ENCODE data around the gene IMMP1L.

IMMP1L gene

GRCh38 chr11:31424652-31425051 lies 84.8 kb downstream of the IMMP1L start:
- H3K9me3 ChIP-seq, result no peaks in the 10 kb centered on the region

GRCh38 chr11:31422703-31423102 lies 86.7 kb downstream of the IMMP1L start:
- H3K27me3 ChIP-seq, result no peaks in the 10 kb centered on the region
- peaks cover 0 to 6% (median 0%) of the 10 kb centered on the region in 3 donors for H3K36me3 ChIP-seq
- H3K4me1 ChIP-seq, result no peaks in the 10 kb centered on the region
- no peak overlapping the region for H3K4me3 ChIP-seq
- no peak overlapping the region for H3K27ac ChIP-seq
- DNase-seq, result no peak
- TF ChIP-seq CTCF (IDR thresholded peaks at IDR 0.05), result no peak
- intact Hi-C loops (cut with DNase I; ENCODE audit: low total_unique reads), result no loop called here
- H3K9me3 ChIP-seq, result no peaks in the 10 kb centered on the region

More at GRCh38 chr11:31424652-31425051, 84.8 kb downstream of the IMMP1L start:
- Histone ChIP-seq H3K36me3 (peaks cover 0 to 20% (median 3%) of the 10 kb centered on the region in 3 donors), H3K27ac (no peak overlapping the region), H3K4me1 (no peaks in the 10 kb centered on the region), H3K27me3 (no peaks in the 10 kb centered on the region), H3K4me3 (no peak overlapping the region)
- intact Hi-C loops (cut with DNase I; ENCODE audit: low total_unique reads), result no loop called here
- DNase-seq, result no peak
- TF ChIP-seq CTCF (IDR thresholded peaks at IDR 0.05), result no peak

GRCh38 chr11:31421820-31422219 lies 87.6 kb downstream of the IMMP1L start:
- no peak for DNase-seq
- no peaks in the 10 kb centered on the region for H3K9me3 ChIP-seq
- intact Hi-C loops (cut with DNase I; ENCODE audit: low total_unique reads), result no loop called here
- no peaks in the 10 kb centered on the region for H3K36me3 ChIP-seq
- H3K27me3 ChIP-seq, result no peaks in the 10 kb centered on the region
- H3K4me3 ChIP-seq, result no peak overlapping the region
- TF ChIP-seq CTCF (IDR thresholded peaks at IDR 0.05), result no peak
- H3K27ac ChIP-seq, result no peak overlapping the region
- no peaks in the 10 kb centered on the region for H3K4me1 ChIP-seq

- Histone ChIP-seq H3K27ac (no peak overlapping the region), H3K4me3 (no peak overlapping the region), H3K9me3 (no peaks in the 10 kb centered on the region), H3K36me3 (no peaks in the 10 kb centered on the region), H3K27me3 (no peaks in the 10 kb centered on the region), H3K4me1 (no peaks in the 10 kb centered on the region)
- intact Hi-C loops (cut with DNase I; ENCODE audit: low total_unique reads), result no loop called here
- no peak for TF ChIP-seq CTCF (IDR thresholded peaks at IDR 0.05)
- no peak for DNase-seq
Observed at GRCh38 chr11:31419669-31420068, 89.8 kb downstream of the IMMP1L start.

- DNase-seq, result no peak
- TF ChIP-seq CTCF (IDR thresholded peaks at IDR 0.05), result no peak
- no peaks in the 10 kb centered on the region for H3K27me3 ChIP-seq
- H3K4me1 ChIP-seq, result no peaks in the 10 kb centered on the region
- no peak overlapping the region for H3K4me3 ChIP-seq
- H3K9me3 ChIP-seq, result no peaks in the 10 kb centered on the region
- no peaks in the 10 kb centered on the region for H3K36me3 ChIP-seq
- intact Hi-C loops (cut with DNase I; ENCODE audit: low total_unique reads), result no loop called here
- no peak overlapping the region for H3K27ac ChIP-seq
Observed at GRCh38 chr11:31419138-31419537, 90.3 kb downstream of the IMMP1L start.

- no peak for DNase-seq
- no peak overlapping the region for H3K27ac ChIP-seq
- no peaks in the 10 kb centered on the region for H3K36me3 ChIP-seq
- intact Hi-C loops (cut with DNase I; ENCODE audit: low total_unique reads), result loop anchor here (2.0 kb wide), 1 partner anchor 13 kb away; no protein-coding TSS in a partner anchor
- no peaks in the 10 kb centered on the region for H3K4me1 ChIP-seq
- no peaks in the 10 kb centered on the region for H3K27me3 ChIP-seq
- no peak overlapping the region for H3K4me3 ChIP-seq
- H3K9me3 ChIP-seq, result no peaks in the 10 kb centered on the region
- no peak for TF ChIP-seq CTCF (IDR thresholded peaks at IDR 0.05)
Observed at GRCh38 chr11:31417816-31418215, 91.6 kb downstream of the IMMP1L start.

Data from tibial artery (tissue), 4 donors.